Sciatic nerve (tissue), 2 donors: ENCODE results near the gene AGAP1. TPM values are rescaled to one million over a fixed set of nuclear protein-coding genes. Genes with fewer than 3 reads are reported as not detected.

Experiments
- ATAC-seq: fragments of 200-7000 bp; cut with Tn5 transposase; one replicate; pipeline ENCODE4 v1.9.1; 2020; ENCODE audit warnings: mild to moderate bottlenecking, moderate library complexity
- DNase-seq: peaks from one replicate; pipeline ENCODE4 v3.0.0-alpha.2; 2020; ENCODE audit warnings: low spot score
- intact Hi-C: fragments of 100-400 bp; cut with DNase I; formaldehyde crosslinking; loops from one replicate; pipeline ENCODE4 v1.14.2; 2022
- total RNA-seq: library from RNA; stranded (reverse); fragmentation: NEBNext Ultra II Directional; extraction: Animal tissue kit (Norgen Biotek cat#: 25700); gene quantifications from one replicate; pipeline ENCODE4 v1.2.1, GENCODE V29; 2021
- donor health status: DM: no; HTN: no; CAD: no.
- donor health status: DM: no; HTN: no; CAD: no.

AGAP1 gene
- total RNA-seq, 1 donor from 2014 or later: 62.9 TPM

DNA sequence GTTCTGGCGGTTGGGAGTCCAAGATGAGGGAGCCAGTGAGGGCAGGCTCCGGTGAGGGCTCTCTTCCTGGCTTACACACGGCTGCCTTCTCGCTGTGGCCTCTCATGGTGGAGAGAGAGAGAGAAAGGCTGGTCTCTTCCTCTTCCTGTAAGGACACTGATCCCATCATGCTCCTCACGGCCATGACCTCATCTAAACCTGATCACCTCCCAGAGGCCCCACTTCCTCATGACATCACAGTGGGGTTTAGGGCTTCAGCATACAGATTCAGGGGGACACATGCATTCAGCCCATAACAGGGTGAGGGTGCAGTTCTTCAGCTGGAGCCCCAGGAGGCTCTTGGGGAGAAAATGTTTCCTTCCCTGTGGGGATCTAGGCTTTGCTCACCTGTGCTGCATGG, 29.2 kb downstream of the AGAP1 start:
- peak; percentile 49 for DNase-seq
- intact Hi-C loops: no loop called here
- ATAC-seq: no peak

DNA sequence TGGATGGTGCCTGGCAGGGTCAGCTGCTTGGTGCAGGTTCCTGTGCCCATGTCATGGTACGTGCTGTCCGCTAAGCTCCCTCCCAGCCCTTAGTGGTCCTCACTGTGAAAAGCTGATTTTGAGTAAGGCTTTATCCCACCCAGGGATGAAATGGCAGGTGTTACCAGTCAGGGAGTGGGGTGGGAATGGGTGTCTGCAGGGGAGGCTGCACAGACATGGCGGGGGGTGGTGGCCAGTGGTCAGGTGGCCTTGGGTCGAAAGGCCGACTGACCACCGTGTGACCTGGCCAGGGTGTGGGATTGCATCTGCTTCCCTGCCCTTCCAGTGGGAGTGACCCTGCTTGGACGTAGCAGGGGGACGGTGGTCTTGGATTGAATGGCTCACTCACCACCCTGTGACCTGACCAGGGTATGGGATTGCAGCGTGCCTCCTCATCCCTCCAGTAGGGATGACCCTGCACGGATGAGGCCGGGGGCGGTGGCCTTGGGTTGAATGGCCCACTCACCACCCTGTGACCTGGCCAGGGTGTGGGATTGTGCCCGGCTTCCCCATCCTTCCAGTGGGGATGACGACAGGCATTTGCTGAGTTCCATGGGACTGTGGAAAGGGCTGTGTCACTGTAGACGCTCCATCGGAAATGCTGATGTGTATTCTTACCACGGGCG, 29.8 kb downstream of the AGAP1 start:
- intact Hi-C loops: no loop called here
- DNase-seq (peak; percentile 56), ATAC-seq (no peak)

DNA sequence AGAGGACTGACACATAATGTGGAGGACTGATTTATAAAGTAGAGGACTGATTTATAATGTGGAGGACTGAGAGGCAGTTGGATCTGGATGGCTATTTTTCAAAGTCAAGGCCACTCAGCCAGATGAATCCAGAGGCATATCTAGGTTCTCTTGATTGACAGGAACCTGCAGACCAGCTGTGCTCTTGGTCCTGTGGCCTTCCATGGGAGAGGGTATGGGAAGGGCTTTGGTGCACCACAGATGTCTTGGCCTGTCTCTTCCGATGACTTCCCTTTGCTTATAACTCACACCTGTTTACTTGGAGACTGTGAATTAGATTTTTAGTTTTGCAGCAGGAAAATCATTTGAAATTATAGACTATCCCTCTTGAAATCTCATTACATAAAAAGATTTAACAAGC, 32.3 kb downstream of the AGAP1 start:
- ATAC-seq (no peak), DNase-seq (no peak)
- intact Hi-C loops: no loop called here

DNA sequence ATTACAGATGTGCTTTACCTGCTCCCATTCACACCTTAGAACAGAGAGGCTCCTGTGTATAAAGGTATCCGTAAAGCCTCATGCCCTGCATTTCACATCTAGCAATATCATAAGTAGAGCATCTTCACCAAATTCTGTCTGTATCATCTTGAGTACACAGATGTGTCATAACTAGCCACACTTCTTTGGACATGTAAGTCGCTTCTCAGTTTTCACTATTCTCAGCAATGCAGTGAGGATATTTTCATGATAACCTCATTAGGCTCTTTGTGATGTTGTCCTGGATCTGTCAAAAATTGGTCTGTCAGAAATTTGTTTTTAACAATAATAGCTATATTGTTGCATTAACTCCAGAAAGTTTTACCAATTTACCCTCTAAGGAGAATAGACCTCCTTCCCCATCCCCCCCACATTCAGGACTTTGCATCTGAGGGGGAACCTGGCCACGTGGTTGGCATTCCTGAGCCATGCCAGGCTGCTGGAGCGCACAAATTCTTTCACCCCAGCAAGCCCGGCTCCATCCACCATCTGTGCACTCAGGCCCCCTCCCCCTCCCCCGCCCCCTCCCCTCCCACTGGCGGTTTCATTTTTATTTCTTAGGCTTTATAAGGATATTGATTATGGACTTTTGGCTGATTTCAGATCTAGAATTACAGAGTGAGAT, 34.1 kb downstream of the AGAP1 start:
- intact Hi-C loops: no loop called here
- no peak for DNase-seq
- ATAC-seq: no peak

DNA sequence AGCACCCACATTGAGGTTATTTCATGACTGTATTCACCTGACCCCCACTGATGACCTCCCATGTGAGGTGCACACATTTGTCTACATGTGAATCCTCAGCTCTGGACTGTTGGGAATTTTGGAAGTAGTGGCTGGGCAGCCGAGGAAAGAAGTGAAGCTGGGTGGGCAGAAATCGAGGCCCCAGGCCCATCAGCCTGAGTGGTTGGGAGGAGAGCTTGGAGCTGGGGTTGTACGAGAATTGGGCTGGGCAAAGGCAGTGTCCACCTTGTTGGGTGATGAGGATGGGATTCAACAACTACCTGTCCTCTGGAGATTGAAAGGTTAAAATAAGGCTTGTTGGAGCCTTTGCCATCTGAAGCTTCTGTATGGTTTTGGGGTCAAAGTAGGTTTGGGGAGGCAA, 35.8 kb downstream of the AGAP1 start:
- intact Hi-C loops: no loop called here
- DNase-seq: no peak

DNA sequence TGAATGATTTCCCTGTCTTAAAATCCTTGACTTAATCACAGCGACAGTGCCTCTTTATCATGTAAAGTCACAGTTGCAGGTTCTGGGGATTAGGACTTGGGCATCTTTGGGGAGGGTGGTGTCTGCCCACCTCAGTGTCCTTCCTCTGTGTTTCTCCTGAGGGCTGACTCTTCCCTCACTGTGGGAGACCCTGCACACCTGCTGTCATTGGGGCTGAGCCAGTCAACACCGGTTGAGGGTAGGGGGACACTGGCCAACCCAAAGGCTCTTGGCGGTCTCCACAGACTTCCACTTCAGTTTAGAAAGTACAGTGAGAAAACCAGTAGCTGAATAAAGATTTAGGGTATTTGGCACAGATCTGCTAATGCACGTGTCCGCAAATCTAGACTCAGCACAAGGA, 36.9 kb downstream of the AGAP1 start:
- ATAC-seq (no peak), DNase-seq (no peak)
- intact Hi-C loops: no loop called here

More for the DNA sequence above, 35.8 kb downstream of the AGAP1 start:
- ATAC-seq: no peak

DNA sequence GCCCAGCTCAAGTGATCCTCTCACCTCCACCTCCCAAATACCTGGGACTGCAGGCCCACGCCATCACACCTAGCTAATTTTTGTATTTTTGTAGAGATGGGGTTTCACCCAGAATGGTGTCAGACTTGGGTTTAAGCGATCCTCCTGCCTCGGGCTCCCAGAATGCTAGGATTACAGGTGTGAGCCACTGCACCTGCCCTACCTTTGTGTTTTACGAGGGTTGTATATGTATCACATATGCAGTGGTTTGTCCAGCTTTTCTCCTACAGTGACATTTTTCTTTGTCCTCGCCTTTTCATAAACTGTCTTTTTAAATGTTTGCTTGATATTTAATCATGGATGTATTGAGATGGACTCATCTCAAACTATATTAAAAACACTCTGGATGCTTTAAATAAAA, 38.5 kb downstream of the AGAP1 start:
- DNase-seq: no peak
- no peak for ATAC-seq
- intact Hi-C loops: no loop called here

DNA sequence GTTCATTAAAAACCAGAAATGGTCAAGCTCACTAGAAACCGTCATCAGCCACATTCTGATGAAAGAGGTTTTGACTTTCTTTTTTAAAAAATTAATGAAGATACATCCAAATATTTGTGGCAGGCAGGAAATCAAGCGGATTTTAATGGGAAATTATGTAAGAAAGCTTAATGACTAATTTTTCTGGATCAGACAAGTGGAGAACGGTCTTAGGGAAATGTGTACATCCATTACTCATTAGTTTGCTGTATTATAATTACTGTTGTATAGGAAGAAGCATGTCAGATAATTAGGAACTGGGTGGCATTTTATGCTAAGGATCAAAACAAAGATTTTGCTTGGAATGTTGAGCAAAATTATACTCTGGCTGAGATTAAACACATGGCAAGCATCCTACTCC, 39.4 kb downstream of the AGAP1 start:
- intact Hi-C loops: no loop called here
- no peak for ATAC-seq
- DNase-seq: no peak

DNA sequence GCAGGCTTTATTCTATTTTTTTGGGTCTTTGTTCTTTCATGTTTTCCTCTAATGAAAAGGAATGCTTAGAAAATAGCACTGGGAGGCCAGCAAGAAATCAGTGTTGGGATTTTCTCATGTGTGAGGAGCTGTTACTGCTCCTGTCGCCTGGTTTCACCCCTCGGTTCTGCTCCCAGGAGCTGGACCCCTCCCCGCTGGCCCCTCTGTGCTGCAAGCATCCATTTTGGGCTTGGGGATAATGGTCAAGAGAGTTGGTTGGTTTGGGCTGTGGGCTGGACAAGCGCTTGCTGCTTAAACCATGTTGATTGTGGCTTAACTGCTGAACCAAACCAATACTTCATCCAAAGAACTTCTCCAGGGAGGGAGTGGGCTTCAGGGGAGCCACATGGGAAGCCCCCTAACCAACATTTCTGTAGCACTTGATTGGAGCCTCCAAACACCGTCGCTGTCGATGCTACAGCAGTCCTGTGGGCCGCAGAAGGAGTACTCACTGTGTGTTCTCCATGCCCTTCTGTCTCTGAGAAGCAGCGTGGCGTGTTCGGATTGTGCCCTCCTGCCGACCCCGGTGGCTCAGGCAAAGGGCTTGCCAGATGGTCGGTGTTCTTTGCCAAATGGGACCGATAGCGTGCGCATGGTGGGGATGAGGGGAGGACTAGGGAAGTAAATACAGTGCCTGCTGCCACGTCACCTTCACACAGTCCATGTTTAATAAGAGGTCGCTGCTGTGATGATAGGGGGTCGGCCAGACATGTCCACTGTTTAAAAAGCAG, 40.0 kb downstream of the AGAP1 start:
- DNase-seq (no peak), ATAC-seq (no peak)
- intact Hi-C loops: loop anchor here (2.0 kb wide), 1 partner anchor 19 kb away; no protein-coding TSS in a partner anchor

DNA sequence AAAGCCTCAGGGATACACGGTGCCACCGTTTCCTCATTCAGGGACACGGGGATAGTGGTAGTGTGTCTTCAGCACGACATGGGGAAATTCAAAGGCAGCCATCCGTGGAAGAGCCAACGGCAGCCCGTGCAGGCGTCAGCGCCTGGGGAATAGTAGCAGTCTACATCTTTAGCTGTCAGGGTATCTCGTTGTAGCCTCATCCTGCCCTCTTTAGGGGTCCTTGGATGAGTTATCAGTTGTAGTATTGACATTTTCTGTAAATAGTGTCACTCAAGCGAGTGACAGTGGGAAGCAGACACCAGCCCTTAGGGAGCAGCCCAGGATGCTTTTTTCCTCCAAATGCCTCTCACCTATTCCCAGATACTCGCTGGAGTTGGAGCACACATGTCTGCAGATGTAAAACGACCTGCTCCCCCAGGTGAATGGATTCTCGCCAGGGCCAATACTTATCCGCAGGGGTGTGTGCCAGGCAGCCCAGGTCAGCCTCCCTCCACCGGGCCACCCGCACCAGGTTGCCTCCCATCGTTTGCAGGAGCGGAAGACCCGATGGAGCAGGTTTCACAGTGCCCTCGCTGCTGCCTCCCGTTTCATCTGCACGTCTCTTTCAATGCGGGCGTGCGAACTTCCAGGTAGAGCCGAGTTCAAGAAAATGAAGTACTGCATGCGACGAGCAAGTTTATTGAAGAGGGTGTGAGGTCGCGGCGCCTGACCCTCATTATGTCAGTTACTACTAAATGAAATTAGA, 41.0 kb downstream of the AGAP1 start:
- intact Hi-C loops: loop anchor here (2.0 kb wide), 1 partner anchor 18 kb away; no protein-coding TSS in a partner anchor
- ATAC-seq (no peak), DNase-seq (no peak)

DNA sequence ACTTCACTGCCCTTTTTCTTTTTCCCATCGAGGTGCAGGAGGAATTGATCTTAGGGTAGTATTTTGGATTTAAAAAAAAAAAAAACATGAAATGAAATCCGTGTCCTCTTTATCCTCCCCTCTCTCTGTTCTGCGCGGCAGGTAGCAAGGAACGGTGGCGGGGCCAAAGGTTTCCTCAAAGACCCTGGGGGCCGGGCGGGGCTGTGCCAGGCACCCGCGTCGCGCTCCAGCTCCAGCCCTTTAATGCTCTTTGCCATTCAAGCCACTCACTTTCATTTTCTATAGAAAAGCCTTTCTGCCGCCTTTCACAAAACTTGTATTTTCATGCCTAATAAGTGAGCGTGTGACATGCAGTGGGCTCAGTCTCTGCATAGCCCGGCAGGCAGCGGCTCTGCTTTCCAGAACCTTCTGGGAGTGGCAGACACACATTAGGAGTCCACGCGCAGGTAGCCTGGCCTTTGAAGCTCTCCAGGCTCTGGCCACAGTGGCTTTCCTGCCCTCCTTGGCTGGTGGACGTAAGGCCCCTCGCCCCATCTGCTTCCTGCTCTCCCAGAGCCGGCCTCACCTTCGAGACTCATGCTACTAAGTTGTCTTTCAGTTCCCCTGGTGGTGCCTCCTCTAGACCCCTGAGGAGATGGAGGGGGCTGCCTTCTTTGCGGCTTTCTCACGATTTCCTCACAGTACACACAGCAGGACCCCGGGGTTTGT, 41.7 kb downstream of the AGAP1 start:
- no peak for ATAC-seq
- DNase-seq: peak; percentile 41
- intact Hi-C loops: loop anchor here (2.0 kb wide), 1 partner anchor 17 kb away; no protein-coding TSS in a partner anchor

DNA sequence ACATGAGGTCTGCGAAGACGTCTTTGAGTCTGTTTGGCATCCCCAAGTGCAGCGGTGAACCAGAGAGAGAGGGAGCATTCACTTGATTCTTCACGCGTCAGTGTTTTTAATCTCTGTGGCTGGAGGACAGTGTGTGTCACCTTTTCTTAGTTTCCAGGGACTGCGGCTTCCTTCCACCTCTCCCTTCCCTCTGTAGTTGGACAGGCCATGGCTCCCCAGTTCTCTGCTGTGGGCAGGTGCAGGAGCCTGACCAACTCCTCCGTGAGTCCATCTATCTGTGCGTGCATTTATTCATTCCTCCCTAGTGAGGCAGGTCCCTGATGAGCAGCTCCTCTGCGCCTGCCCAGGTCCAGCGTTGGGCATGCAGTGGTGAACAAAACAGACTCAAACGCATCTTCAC, 42.9 kb downstream of the AGAP1 start:
- ATAC-seq (no peak), DNase-seq (peak; percentile 38)
- intact Hi-C loops: no loop called here

DNA sequence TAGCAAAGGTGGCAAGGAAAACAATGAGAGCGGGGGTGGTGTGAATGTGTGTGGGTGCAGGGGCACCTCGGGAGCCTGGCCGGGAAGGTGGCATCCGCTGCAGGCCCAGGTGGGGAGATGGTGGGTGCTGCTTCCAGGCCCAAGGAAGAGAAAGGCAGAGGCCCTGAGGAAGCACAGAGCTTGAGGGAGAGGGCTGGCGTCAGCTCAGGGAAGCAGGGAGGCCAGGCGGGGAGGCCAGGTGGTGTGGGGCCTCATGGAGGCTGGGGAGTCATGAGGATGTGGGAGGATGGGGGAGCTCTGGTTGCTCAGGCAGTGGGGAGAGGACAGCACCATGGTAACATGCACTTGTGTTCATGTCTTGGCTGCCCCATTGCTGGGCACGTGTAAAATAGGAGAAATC, 43.3 kb downstream of the AGAP1 start:
- intact Hi-C loops: no loop called here
- ATAC-seq (no peak), DNase-seq (peak; percentile 28)

DNA sequence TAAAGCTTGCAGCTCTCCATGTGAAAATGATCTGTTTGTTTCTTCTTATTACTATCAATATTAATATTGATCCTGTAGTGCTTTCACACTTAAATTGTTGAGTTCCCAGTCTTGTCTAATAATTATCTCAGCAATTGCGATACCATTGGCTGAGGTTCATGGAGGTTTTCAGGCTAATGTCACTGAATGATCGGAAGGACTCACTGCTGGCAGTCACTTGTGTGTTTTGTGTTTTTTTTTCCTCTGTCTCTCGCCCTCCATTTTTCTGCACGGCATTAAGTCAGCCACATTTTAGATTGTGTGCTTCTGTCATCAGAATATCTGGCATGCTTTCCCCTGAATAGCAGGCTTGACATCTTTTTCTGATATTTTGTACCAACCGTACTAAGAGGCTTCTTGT, 43.7 kb downstream of the AGAP1 start:
- DNase-seq: no peak
- ATAC-seq: no peak
- intact Hi-C loops: no loop called here

DNA sequence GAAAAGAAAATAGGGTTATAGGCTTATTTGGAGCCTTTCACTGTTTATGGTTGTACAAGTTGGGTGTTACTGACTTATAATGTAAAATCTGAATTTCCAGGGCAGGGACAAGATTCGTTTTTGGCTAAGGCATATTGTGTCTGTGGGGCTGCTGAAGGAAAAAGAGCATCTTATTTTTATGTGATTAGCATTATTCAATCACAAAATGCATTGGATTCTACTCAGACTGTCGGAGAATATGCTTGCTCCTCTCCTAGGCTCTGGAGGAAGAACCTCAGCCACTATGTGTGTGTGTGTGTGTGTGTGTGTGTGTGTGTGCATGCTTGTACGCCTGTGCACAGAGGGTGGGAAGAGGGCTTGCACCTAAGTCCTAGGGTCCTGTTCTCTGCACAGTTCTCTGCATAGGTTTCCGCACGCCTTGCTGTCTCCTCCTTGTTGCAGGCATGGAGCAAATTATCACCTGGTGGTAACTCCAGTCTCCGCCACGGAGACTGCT, 44.3 kb downstream of the AGAP1 start:
- ATAC-seq (no peak), DNase-seq (peak; percentile 25)
- intact Hi-C loops: no loop called here

DNA sequence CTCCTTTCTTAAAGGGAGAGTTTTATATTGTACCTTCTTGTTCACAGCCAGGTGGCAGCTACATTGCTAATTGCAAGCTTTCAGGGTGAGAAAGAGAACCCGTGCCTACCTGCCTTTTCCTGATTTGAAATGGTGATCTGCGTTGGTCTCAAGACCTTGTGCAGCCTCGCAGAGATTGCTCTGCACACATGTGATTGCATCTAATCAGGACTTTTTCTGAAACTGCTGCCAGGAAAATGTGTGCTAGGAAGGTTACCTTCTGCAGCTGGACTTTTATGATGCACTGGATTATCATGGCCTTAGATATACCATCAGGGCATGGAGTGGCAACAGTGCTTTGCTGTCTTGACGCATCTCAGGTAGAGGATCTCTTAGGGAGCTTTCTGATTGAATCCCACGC, 45.1 kb downstream of the AGAP1 start:
- ATAC-seq (no peak), DNase-seq (peak; percentile 2)
- intact Hi-C loops: no loop called here

DNA sequence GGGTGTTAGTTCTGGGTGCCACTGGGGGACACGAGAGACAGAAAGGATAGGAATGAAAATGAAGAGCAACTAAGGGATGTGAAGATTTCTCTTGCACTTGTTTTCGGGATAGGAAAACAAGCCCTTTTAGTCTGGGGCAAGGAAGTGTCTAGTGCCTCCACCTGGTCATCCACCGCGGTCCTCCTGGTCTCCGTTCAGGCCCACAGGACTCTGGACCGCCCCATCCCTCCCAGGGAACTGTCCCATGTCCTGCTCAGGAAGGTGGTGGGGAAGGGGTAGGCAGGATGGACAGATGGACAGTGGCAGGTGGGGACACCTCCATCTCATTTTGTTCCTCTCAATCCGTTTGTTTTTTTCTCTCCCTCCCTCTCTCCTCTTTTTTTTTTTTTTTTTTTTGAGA, 45.9 kb downstream of the AGAP1 start:
- DNase-seq (peak; percentile 13), ATAC-seq (no peak)
- intact Hi-C loops: no loop called here

DNA sequence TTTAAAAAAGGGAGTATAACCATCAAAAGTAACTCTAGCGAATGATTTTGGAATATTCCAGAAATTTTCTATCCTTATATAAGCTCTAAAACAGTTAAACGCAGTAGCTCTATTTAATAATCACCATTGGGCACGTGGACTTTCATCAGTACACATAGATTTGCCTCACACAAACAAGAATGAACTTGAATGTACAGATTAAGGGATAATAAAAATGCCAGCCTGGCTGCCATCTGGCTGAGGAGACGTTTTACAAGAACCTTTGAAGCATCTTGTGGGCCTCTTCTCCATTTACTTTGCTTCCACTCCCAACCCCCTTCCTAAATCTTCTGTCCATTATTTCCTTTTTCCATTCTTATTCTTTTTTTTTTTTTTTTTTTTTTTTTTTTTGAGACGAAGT, 47.2 kb downstream of the AGAP1 start:
- intact Hi-C loops: no loop called here
- ATAC-seq (no peak), DNase-seq (peak; percentile 2)
